ENCODE results near the gene TTI1. TPM values are rescaled to one million over a fixed set of nuclear protein-coding genes. Genes with fewer than 3 reads are reported as not detected.

The TTI1 gene
- total and polyA plus RNA-seq, 2 of the 13 experiments (the other 11 are each of a cell fraction or from before 2014, with no cell fraction given) = 22.9 to 39.8 TPM

DNA sequence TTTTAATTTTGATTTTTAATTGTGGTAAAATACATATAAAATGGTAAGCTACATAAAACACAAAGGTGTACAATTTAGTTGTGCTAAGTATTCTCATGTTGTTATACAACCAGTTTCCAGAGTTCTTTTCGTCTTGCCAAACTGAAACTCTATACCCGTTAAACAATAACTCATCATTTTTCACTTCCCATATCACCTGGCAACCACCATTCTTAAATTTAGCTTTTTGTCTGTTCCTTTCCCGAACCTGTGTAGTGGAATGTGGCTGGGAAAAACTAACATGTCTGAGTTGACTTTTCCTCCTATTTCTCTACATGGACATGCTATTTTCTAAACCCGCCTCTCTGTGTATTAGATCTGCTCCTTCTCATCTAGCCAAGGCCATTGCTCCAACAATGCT, 27.9 kb upstream of the TTI1 start (continued):
- TF ChIP-seq, protein P1, sequence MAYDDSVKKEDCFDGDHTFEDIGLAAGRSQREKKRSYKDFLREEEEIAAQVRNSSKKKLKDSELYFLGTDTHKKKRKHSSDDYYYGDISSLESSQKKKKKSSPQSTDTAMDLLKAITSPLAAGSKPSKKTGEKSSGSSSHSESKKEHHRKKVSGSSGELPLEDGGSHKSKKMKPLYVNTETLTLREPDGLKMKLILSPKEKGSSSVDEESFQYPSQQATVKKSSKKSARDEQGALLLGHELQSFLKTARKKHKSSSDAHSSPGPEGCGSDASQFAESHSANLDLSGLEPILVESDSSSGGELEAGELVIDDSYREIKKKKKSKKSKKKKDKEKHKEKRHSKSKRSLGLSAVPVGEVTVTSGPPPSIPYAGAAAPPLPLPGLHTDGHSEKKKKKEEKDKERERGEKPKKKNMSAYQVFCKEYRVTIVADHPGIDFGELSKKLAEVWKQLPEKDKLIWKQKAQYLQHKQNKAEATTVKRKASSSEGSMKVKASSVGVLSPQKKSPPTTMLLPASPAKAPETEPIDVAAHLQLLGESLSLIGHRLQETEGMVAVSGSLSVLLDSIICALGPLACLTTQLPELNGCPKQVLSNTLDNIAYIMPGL (CRISPR knock-in tag; IDR thresholded peaks at IDR 0.05; ENCODE audit: borderline replicate concordance in 1 of 2, low read depth in 1 of 2) = no peak
- TF ChIP-seq ZNF12 (CRISPR knock-in tag; IDR thresholded peaks at IDR 0.05) = no peak
- no peak for TF ChIP-seq BRCA1 (CRISPR knock-in tag; IDR thresholded peaks at IDR 0.05)
- TF ChIP-seq KLF12 (CRISPR knock-in tag; IDR thresholded peaks at IDR 0.05; ENCODE audit: borderline replicate concordance) = no peak
- TF ChIP-seq, protein P2, sequence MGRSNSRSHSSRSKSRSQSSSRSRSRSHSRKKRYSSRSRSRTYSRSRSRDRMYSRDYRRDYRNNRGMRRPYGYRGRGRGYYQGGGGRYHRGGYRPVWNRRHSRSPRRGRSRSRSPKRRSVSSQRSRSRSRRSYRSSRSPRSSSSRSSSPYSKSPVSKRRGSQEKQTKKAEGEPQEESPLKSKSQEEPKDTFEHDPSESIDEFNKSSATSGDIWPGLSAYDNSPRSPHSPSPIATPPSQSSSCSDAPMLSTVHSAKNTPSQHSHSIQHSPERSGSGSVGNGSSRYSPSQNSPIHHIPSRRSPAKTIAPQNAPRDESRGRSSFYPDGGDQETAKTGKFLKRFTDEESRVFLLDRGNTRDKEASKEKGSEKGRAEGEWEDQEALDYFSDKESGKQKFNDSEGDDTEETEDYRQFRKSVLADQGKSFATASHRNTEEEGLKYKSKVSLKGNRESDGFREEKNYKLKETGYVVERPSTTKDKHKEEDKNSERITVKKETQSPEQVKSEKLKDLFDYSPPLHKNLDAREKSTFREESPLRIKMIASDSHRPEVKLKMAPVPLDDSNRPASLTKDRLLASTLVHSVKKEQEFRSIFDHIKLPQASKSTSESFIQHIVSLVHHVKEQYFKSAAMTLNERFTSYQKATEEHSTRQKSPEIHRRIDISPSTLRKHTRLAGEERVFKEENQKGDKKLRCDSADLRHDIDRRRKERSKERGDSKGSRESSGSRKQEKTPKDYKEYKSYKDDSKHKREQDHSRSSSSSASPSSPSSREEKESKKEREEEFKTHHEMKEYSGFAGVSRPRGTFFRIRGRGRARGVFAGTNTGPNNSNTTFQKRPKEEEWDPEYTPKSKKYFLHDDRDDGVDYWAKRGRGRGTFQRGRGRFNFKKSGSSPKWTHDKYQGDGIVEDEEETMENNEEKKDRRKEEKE (IDR thresholded peaks at IDR 0.05) = no peak
- TF ChIP-seq, protein P3, sequence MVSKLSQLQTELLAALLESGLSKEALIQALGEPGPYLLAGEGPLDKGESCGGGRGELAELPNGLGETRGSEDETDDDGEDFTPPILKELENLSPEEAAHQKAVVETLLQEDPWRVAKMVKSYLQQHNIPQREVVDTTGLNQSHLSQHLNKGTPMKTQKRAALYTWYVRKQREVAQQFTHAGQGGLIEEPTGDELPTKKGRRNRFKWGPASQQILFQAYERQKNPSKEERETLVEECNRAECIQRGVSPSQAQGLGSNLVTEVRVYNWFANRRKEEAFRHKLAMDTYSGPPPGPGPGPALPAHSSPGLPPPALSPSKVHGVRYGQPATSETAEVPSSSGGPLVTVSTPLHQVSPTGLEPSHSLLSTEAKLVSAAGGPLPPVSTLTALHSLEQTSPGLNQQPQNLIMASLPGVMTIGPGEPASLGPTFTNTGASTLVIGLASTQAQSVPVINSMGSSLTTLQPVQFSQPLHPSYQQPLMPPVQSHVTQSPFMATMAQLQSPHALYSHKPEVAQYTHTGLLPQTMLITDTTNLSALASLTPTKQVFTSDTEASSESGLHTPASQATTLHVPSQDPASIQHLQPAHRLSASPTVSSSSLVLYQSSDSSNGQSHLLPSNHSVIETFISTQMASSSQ (IDR thresholded peaks at IDR 0.05; ENCODE audit: low read depth) = no peak
- TF ChIP-seq, protein P3 (CRISPR knock-in tag; IDR thresholded peaks at IDR 0.05; ENCODE audit: borderline replicate concordance) = no peak

Measured in HepG2 (cell line).